ENCODE results near the gene ERBB3. TPM values are rescaled to one million over a fixed set of nuclear protein-coding genes. Genes with fewer than 3 reads are reported as not detected.
A peak's percentile ranks its signal among the peaks of the same experiment; 100 is the strongest.

Gene ERBB3
- total and polyA plus RNA-seq, 2 of the 4 experiments (the other 2 are of a cell fraction): 1.4 to 2.2 TPM

- no peak for TF ChIP-seq CEBPB (IDR thresholded peaks at IDR 0.05; ENCODE audit: low read depth, low read length)
- TF ChIP-seq MAZ (IDR thresholded peaks at IDR 0.05; ENCODE audit: borderline replicate concordance, low read depth, low read length): no peak
- peak; percentile 53 for TF ChIP-seq RAD21 (IDR thresholded peaks at IDR 0.05; ENCODE audit: low read length)
Observed at GRCh38 chr12:56078931-56079722, 838 bp upstream of the ERBB3 start (continued).

- in situ Hi-C loops (cut with MboI; ENCODE audit: low sequenced_read_pairs): no loop called here
- Histone ChIP-seq H3K14ac (replicated peaks; ENCODE audit: low read depth, low read length) (no peak overlapping the region), H3K9me3 (ENCODE audit: control insufficient read depth, insufficient read depth, low read length) (no peaks in the 10 kb centered on the region), H4K91ac (ENCODE audit: insufficient read depth, low read depth, low read length) (no peak overlapping the region), H4K5ac (ENCODE audit: low read depth, low read length) (no peak overlapping the region), H3K9me1 (ENCODE audit: insufficient read depth, low read length) (0 out of 2 replicates have a peak, but pooled peaks cover 3% of the 10 kb centered on the region), H2BK5ac (ENCODE audit: low read depth, low read length, poor library complexity, severe bottlenecking) (no peak overlapping the region), H2AFZ (replicated peaks; ENCODE audit: low read length, poor library complexity) (peak overlapping the region; percentile 100), H3K4me3 (ENCODE audit: insufficient read depth, low read depth, low read length) (peak overlapping the region; percentile 67; the same call in 1 of the 2 replicates), H3K9ac (ENCODE audit: low read depth, low read length) (no peak overlapping the region), H3K23ac (ENCODE audit: low read depth, low read length) (peak overlapping the region; percentile 16; the same call in 1 of the 2 replicates), H3K4me2 (ENCODE audit: low read depth, low read length) (peak overlapping the region; percentile 96), H2AK9ac (replicated peaks; ENCODE audit: low read depth, low read length, poor library complexity) (peak overlapping the region; percentile 86), H2AK5ac (ENCODE audit: low read depth, low read length) (no peak overlapping the region), H2BK20ac (ENCODE audit: low read depth, low read length) (no peak overlapping the region), H4K20me1 (ENCODE audit: insufficient read depth, low read length) (no peaks in the 10 kb centered on the region; the same call in 1 of the 2 replicates), H2BK15ac (ENCODE audit: low read depth, low read length) (no peak overlapping the region), H3K4me1 (ENCODE audit: control insufficient read depth, insufficient read depth, low read length) (peaks cover 4% of the 10 kb centered on the region; the same call in 1 of the 2 replicates), H3K18ac (ENCODE audit: low read depth, low read length) (no peak overlapping the region), H3K36me3 (ENCODE audit: control insufficient read depth, insufficient read depth, low read length) (no peaks in the 10 kb centered on the region), H4K8ac (ENCODE audit: low read depth in 2 of 2, low read length in 2 of 2) (no peak overlapping the region), H2BK120ac (ENCODE audit: low read depth, low read length) (no peak overlapping the region), H3K27me3 (ENCODE audit: control insufficient read depth, insufficient read depth, low read length) (peaks cover 38% of the 10 kb centered on the region), H3K27ac (ENCODE audit: insufficient read depth, low read length) (no peak overlapping the region), H3K79me1 (ENCODE audit: low read depth in 1 of 2, low read length in 2 of 2) (no peaks in the 10 kb centered on the region), H3K56ac (ENCODE audit: extremely low read depth, insufficient read depth, low read length) (no peak overlapping the region), H3K4ac (ENCODE audit: low read depth, low read length) (no peak overlapping the region)
- POLR2A ChIA-PET (ENCODE audit: unreplicated experiment): no interaction called here
- no CpG with 5 or more reads among the region's 20 CpGs for WGBS, 2 experiments (ENCODE audit: extremely low coverage in 2 of 2, insufficient read length in 1 of 2)
- CTCF ChIA-PET: interaction anchor here (0.7 kb wide), 1 partner anchor 9 kb away, joined by 3 read pairs; no protein-coding TSS in a partner anchor
- BruUV-seq (replicated peaks): no TSS peak
- intact Hi-C loops (cut with micrococcal nuclease): no loop called here
- dilution Hi-C loops (cut with HindIII; ENCODE audit: low sequenced_read_pairs, unreplicated experiment): no loop called here
- ATAC-seq (ENCODE audit: low read depth) (no peak), DNase-seq (no peak)
- TF ChIP-seq CHD1 (IDR thresholded peaks at IDR 0.05; ENCODE audit: low read depth, low read length): no peak
- TF ChIP-seq MAFK (IDR thresholded peaks at IDR 0.05; ENCODE audit: low read depth, low read length): no peak
- TF ChIP-seq RFX5 (IDR thresholded peaks at IDR 0.05; ENCODE audit: low read depth, low read length): no peak
- no peak for TF ChIP-seq MAZ (IDR thresholded peaks at IDR 0.05; ENCODE audit: borderline replicate concordance, low read depth, low read length)
- TF ChIP-seq ELK1 (IDR thresholded peaks at IDR 0.05; ENCODE audit: borderline replicate concordance, low read depth, low read length): no peak
- TF ChIP-seq MXI1 (IDR thresholded peaks at IDR 0.05; ENCODE audit: borderline replicate concordance, low read depth, low read length): no peak
- no peak for TF ChIP-seq CEBPB (IDR thresholded peaks at IDR 0.05; ENCODE audit: low read depth, low read length)
- TF ChIP-seq BHLHE40 (IDR thresholded peaks at IDR 0.05; ENCODE audit: low read depth, low read length): no peak
- no peak for TF ChIP-seq RCOR1 (IDR thresholded peaks at IDR 0.05; ENCODE audit: insufficient replicate concordance, low read length)
- TF ChIP-seq SMC3 (IDR thresholded peaks at IDR 0.05; ENCODE audit: low read depth, low read length): no peak
- TF ChIP-seq RAD21 (IDR thresholded peaks at IDR 0.05; ENCODE audit: low read length): no peak
- TF ChIP-seq POLR2A (IDR thresholded peaks at IDR 0.05; ENCODE audit: low read depth, low read length): no peak
- TF ChIP-seq FOS (IDR thresholded peaks at IDR 0.05; ENCODE audit: low read depth, low read length): no peak
- TF ChIP-seq NFE2L2 (IDR thresholded peaks at IDR 0.05; ENCODE audit: low read depth, low read length): no peak
Observed at GRCh38 chr12:56080556-56081138, 682 bp downstream of the ERBB3 start.

All from IMR-90 (cell line).